SIG-M5 treated with dmso at 0.1 percent for 504 hours (cell line): ENCODE data around the gene SLC2A2.

Experiments used
- DNase-seq: peaks from one replicate; lab custom pipeline; 2025; ENCODE audit not compliant: unreplicated experiment; lab: John Stamatoyannopoulos, UW

The SLC2A2 gene

GRCh38 chr3:171026597-171027293, at the start of gene SLC2A2:
TSS of gene SLC2A2 (minus strand) at chr3:171026720. CDS start at chr3:171026670, 50 bp downstream.
- DNase-seq, result no peak

- DNase-seq, result peak; percentile 34
These were observed 45.9 kb upstream of the SLC2A2 start for GRCh38 chr3:171072432-171072831.

GRCh38 chr3:171068658-171069057, 42.1 kb upstream of the SLC2A2 start:
- no peak for DNase-seq

- DNase-seq, result no peak
These were observed 39.7 kb upstream of the SLC2A2 start for GRCh38 chr3:171066206-171066605.

GRCh38 chr3:171065732-171066131, 39.2 kb upstream of the SLC2A2 start:
- no peak for DNase-seq

- DNase-seq, result no peak
These were observed 37.9 kb upstream of the SLC2A2 start for GRCh38 chr3:171064461-171064860.

GRCh38 chr3:171061749-171062148, 35.2 kb upstream of the SLC2A2 start:
- DNase-seq, result no peak

GRCh38 chr3:171059978-171060377, 33.5 kb upstream of the SLC2A2 start:
- DNase-seq, result no peak

- no peak for DNase-seq
These were observed 32.5 kb upstream of the SLC2A2 start for GRCh38 chr3:171058873-171059603.

GRCh38 chr3:171058058-171058457, 31.5 kb upstream of the SLC2A2 start:
- no peak for DNase-seq

- DNase-seq, result no peak
These were observed 30.6 kb upstream of the SLC2A2 start for GRCh38 chr3:171057072-171057471.

GRCh38 chr3:171056528-171056927, 30.0 kb upstream of the SLC2A2 start:
- no peak for DNase-seq

GRCh38 chr3:171055336-171056178, 29.0 kb upstream of the SLC2A2 start:
- no peak for DNase-seq

GRCh38 chr3:171054921-171055320, 28.4 kb upstream of the SLC2A2 start:
- DNase-seq, result no peak

GRCh38 chr3:171054231-171054630, 27.7 kb upstream of the SLC2A2 start:
- DNase-seq, result no peak

GRCh38 chr3:171049861-171050444, 23.4 kb upstream of the SLC2A2 start:
- DNase-seq, result peak; percentile 41

GRCh38 chr3:171046760-171047159, 20.2 kb upstream of the SLC2A2 start:
- no peak for DNase-seq

- no peak for DNase-seq
These were observed 18.6 kb upstream of the SLC2A2 start for GRCh38 chr3:171044835-171045793.

GRCh38 chr3:171044384-171044783, 17.9 kb upstream of the SLC2A2 start:
- no peak for DNase-seq

GRCh38 chr3:171039674-171040073, 13.2 kb upstream of the SLC2A2 start:
- DNase-seq, result no peak
